HepG2 (cell line): ENCODE measurements around the gene HSF2BP.
"Not testable (repeated sequence)": the region's sequence is repeated elsewhere in the genome, so short reads cannot be mapped to it uniquely, and the experiment has no call there.

Source experiments
- ARNT ChIP-seq: fragments of 450-650 bp; IDR thresholded peaks from 2 replicates; pipeline ENCODE4 v1.6.1; 2017
- CHCHD3 ChIP-seq: sonication (generic); formaldehyde crosslinking; IDR thresholded peaks from 2 replicates; pipeline ENCODE4 v1.8.0; 2022; ENCODE audit warnings: mild to moderate bottlenecking, missing genetic modification reagents, moderate library complexity
- CREB1 ChIP-seq, 2 experiments: fragments of 450-650 bp in 1 of 2; IDR thresholded peaks; 2 replicates each; pipeline ENCODE4 v1.6.1; 2016 to 2017; ENCODE audit warnings: control low read depth in 1 of 2, mild to moderate bottlenecking in 1 of 2, missing compliant biosample characterization in 1 of 2, missing genetic modification characterization in 1 of 2
- FLYWCH1 ChIP-seq: sonication (generic); formaldehyde crosslinking; IDR thresholded peaks from 2 replicates; pipeline ENCODE4 v1.8.1; 2023; ENCODE audit warnings: mild to moderate bottlenecking, missing genetic modification reagents
- FOXK2 ChIP-seq: fragments of 450-650 bp; IDR thresholded peaks from 2 replicates; pipeline ENCODE4 v1.6.1; 2016
- HOXA7 ChIP-seq: sonication (generic); formaldehyde crosslinking; IDR thresholded peaks from 2 replicates; pipeline ENCODE4 v1.8.1; 2022; ENCODE audit warnings: mild to moderate bottlenecking, missing genetic modification reagents, moderate library complexity
- RERE ChIP-seq: IDR thresholded peaks from 2 replicates; pipeline ENCODE4 v1.6.1; 2016; ENCODE audit warnings: low read depth, missing genetic modification reagents, missing compliant biosample characterization
- ZKSCAN8 ChIP-seq: IDR thresholded peaks from 2 replicates; pipeline ENCODE4 v1.6.1; 2016; ENCODE audit warnings: borderline replicate concordance, missing genetic modification reagents, missing compliant biosample characterization
- TF ChIP-seq, protein P1 (sequence below): IDR thresholded peaks from 2 replicates; pipeline ENCODE4 v1.6.1; 2016; ENCODE audit warnings: low read depth, control low read depth

- TF ChIP-seq ZKSCAN8 (CRISPR knock-in tag); HOXA7 (CRISPR knock-in tag); FLYWCH1 (CRISPR knock-in tag); CREB1 (IDR thresholded peaks at IDR 0.05); CREB1 (CRISPR knock-in tag; IDR thresholded peaks at IDR 0.05); ARNT; CHCHD3 (CRISPR knock-in tag); FOXK2; RERE (CRISPR knock-in tag): not testable (repeated sequence)
- TF ChIP-seq, protein P1, sequence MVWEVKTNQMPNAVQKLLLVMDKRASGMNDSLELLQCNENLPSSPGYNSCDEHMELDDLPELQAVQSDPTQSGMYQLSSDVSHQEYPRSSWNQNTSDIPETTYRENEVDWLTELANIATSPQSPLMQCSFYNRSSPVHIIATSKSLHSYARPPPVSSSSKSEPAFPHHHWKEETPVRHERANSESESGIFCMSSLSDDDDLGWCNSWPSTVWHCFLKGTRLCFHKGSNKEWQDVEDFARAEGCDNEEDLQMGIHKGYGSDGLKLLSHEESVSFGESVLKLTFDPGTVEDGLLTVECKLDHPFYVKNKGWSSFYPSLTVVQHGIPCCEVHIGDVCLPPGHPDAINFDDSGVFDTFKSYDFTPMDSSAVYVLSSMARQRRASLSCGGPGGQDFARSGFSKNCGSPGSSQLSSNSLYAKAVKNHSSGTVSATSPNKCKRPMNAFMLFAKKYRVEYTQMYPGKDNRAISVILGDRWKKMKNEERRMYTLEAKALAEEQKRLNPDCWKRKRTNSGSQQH (CRISPR knock-in tag), result not testable (repeated sequence)
Measured at GRCh38 chr21:43503075-43503750, 156.1 kb downstream of the HSF2BP start.
